Dermis microvascular lymphatic vessel endothelial cell (primary cell): ENCODE results near the gene TBC1D20. TPM values are rescaled to one million over a fixed set of nuclear protein-coding genes. Genes with fewer than 3 reads are reported as not detected.
"Not testable (repeated sequence)": the region's sequence is repeated elsewhere in the genome, so short reads cannot be mapped to it uniquely, and the experiment has no call there.

ENCODE experiments used
- DNase-seq, 2 donors: peaks; one replicate each; pipeline versions ENCODE4 v3.0.0 to v3.0.0-alpha.2; 2010; ENCODE audit warnings: low read depth in 2 of 2
- total RNA-seq: library from RNA; depleted of rRNA; stranded (reverse); fragments of >200 nt; gene quantifications from 2 replicates; pipeline ENCODE4 v1.2.1, GENCODE V29; 2014

TBC1D20 gene
- total RNA-seq: 15.8 and 25.2 TPM in 2 replicates

- DNase-seq: peak; percentile 43 to 88
Measured at GRCh38 chr20:462199-462991, at the start of gene TBC1D20. TSS of gene TBC1D20 (minus strand) at chr20:462533. CDS start at chr20:462405, 128 bp downstream.

- not testable (repeated sequence) for DNase-seq
Measured at GRCh38 chr20:510328-511057, 48.2 kb upstream of the TBC1D20 start.

GRCh38 chr20:508364-508787, 46.0 kb upstream of the TBC1D20 start:
- DNase-seq: peak; percentile 3 to 34

- no peak for DNase-seq
Measured at GRCh38 chr20:507761-508332, 45.5 kb upstream of the TBC1D20 start.

- no peak for DNase-seq
Measured at GRCh38 chr20:507006-507758, 44.8 kb upstream of the TBC1D20 start.

GRCh38 chr20:504632-505075, 42.3 kb upstream of the TBC1D20 start:
- DNase-seq: no peak

GRCh38 chr20:503048-503737, 40.9 kb upstream of the TBC1D20 start:
- no peak for DNase-seq

- DNase-seq: no peak
Measured at GRCh38 chr20:497979-498378, 35.6 kb upstream of the TBC1D20 start.

- no peak for DNase-seq
Measured at GRCh38 chr20:496126-496696, 33.9 kb upstream of the TBC1D20 start.

- no peak for DNase-seq
Measured at GRCh38 chr20:492159-492558, 29.8 kb upstream of the TBC1D20 start.

- no peak for DNase-seq
Measured at GRCh38 chr20:487655-488054, 25.3 kb upstream of the TBC1D20 start.

GRCh38 chr20:483815-484644, 21.7 kb upstream of the TBC1D20 start:
- no peak for DNase-seq

- DNase-seq: no peak
Measured at GRCh38 chr20:481167-481566, 18.8 kb upstream of the TBC1D20 start.

- DNase-seq: no peak
Measured at GRCh38 chr20:480044-480443, 17.7 kb upstream of the TBC1D20 start.

GRCh38 chr20:479487-479886, 17.2 kb upstream of the TBC1D20 start:
- DNase-seq: peak in 1 of 2 donors; percentile 49

GRCh38 chr20:478949-479429, 16.7 kb upstream of the TBC1D20 start:
- peak; percentile 65 to 76 for DNase-seq

GRCh38 chr20:478010-478948, 15.9 kb upstream of the TBC1D20 start:
- no peak for DNase-seq

- DNase-seq: not testable (repeated sequence)
Measured at GRCh38 chr20:476561-477249, 14.4 kb upstream of the TBC1D20 start.
